Mammary epithelial cell (primary cell): ENCODE measurements around the gene METTL17.
"Not testable (repeated sequence)": the region's sequence is repeated elsewhere in the genome, so short reads cannot be mapped to it uniquely, and the experiment has no call there.

Experiments
- CTCF ChIP-seq, 2 donors: IDR thresholded peaks in 1 of 2; conservative IDR thresholded peaks in 1 of 2; 2 replicates each; pipeline ENCODE4 v1.5.1; 2011 to 2012; ENCODE audit warnings: inconsistent platforms in 2 of 2, low read length in 2 of 2, mild to moderate bottlenecking in 2 of 2, control low read depth in 1 of 2, low read depth in 1 of 2; ENCODE audit not compliant: insufficient read depth in 1 of 2; ENCODE audit errors: extremely low read depth in 1 of 2
- EZH2 ChIP-seq: IDR thresholded peaks from 2 replicates; pipeline ENCODE4 v1.6.1; 2012; ENCODE audit warnings: low read length, inconsistent platforms, borderline replicate concordance

GRCh38 chr14:20945146-20945545 is 44.6 kb upstream of the METTL17 start:
- not testable (repeated sequence) for TF ChIP-seq CTCF (conservative IDR thresholded peaks at IDR 0.05 in 1 of 2, IDR thresholded peaks at IDR 0.05 in 1 of 2; ENCODE audit: extremely low read depth in 1 of 2, insufficient read depth in 1 of 2, low read depth in 1 of 2, low read length in 2 of 2); EZH2
